MM.1S (cell line): ENCODE measurements around the gene ALDH8A1.

Source experiments
- DNase-seq: peaks from one replicate; pipeline ENCODE4 v3.0.0-alpha.2; 2015
- H2AFZ ChIP-seq: fragments of 300-600 bp; sonication (generic); 2 replicates; pipeline ENCODE4 v1.6.0; 2016; ENCODE audit warnings: antibody characterized with exemption, low read length
- H3F3A ChIP-seq: fragments of 300-600 bp; sonication (generic); 2 replicates; pipeline ENCODE4 v1.6.1; 2016; ENCODE audit warnings: mild to moderate bottlenecking, antibody characterized with exemption, low read length, moderate library complexity, mixed read lengths; ENCODE audit not compliant: insufficient read depth
- H3K27ac ChIP-seq: fragments of 300-600 bp; sonication (generic); 2 replicates; pipeline ENCODE4 v1.5.1; 2016; ENCODE audit warnings: mild to moderate bottlenecking, low read length
- H3K27me3 ChIP-seq: fragments of 300-600 bp; sonication (generic); replicated peaks from 2 replicates; pipeline ENCODE4 v1.6.0; 2016; ENCODE audit warnings: low read length; ENCODE audit not compliant: insufficient read depth
- H3K36me3 ChIP-seq: fragments of 300-600 bp; sonication (generic); replicated peaks from 2 replicates; pipeline ENCODE4 v1.6.1; 2016; ENCODE audit warnings: mild to moderate bottlenecking, low read length, mixed read lengths; ENCODE audit not compliant: insufficient read depth
- H3K4me1 ChIP-seq: fragments of 300-600 bp; sonication (generic); 2 replicates; pipeline ENCODE4 v1.6.1; 2016; ENCODE audit warnings: low read length, mixed read lengths
- H3K4me2 ChIP-seq: fragments of 300-600 bp; sonication (generic); 2 replicates; pipeline ENCODE4 v1.6.0; 2016; ENCODE audit warnings: low read depth, low read length
- H3K4me3 ChIP-seq: fragments of 300-600 bp; sonication (generic); 2 replicates; pipeline ENCODE4 v1.5.1; 2016; ENCODE audit warnings: low read length, mixed read lengths
- H3K79me2 ChIP-seq: fragments of 300-600 bp; sonication (generic); 2 replicates; pipeline ENCODE4 v1.6.1; 2016; ENCODE audit warnings: mixed run types, low read length, mixed read lengths
- H3K9ac ChIP-seq: fragments of 300-600 bp; sonication (generic); 2 replicates; pipeline ENCODE4 v1.6.1; 2016; ENCODE audit warnings: low read length, mixed read lengths
- H3K9me2 ChIP-seq: fragments of 300-600 bp; sonication (generic); replicated peaks from 2 replicates; pipeline ENCODE4 v1.6.1; 2016; ENCODE audit warnings: mild to moderate bottlenecking, low read length, mixed read lengths; ENCODE audit not compliant: insufficient read depth
- H3K9me3 ChIP-seq: fragments of 300-600 bp; sonication (generic); replicated peaks from 2 replicates; pipeline ENCODE4 v1.6.1; 2016; ENCODE audit warnings: mild to moderate bottlenecking, low read length, mixed read lengths; ENCODE audit not compliant: insufficient read depth
- H4K20me1 ChIP-seq: fragments of 300-600 bp; sonication (generic); 2 replicates; pipeline ENCODE4 v1.6.1; 2016; ENCODE audit warnings: mild to moderate bottlenecking, low read length, moderate library complexity, mixed read lengths; ENCODE audit not compliant: insufficient read depth
- EZH2 ChIP-seq: fragments of 300-600 bp; sonication (generic); optimal IDR thresholded peaks from 2 replicates; pipeline ENCODE3; 2017; ENCODE audit warnings: low read depth, mild to moderate bottlenecking, antibody characterized with exemption, low read length, mixed read lengths
- EZH2phosphoT487 ChIP-seq: fragments of 300-600 bp; sonication (generic); IDR thresholded peaks from 2 replicates; pipeline ENCODE4 v1.6.1; 2018; ENCODE audit warnings: antibody characterized with exemption, low read length
- TF ChIP-seq, protein P1 (sequence below): fragments of 300-600 bp; sonication (generic); IDR thresholded peaks from 2 replicates; pipeline ENCODE4 v1.5.1; 2016; ENCODE audit warnings: antibody characterized with exemption, low read length, mixed read lengths

ALDH8A1 gene

DNA sequence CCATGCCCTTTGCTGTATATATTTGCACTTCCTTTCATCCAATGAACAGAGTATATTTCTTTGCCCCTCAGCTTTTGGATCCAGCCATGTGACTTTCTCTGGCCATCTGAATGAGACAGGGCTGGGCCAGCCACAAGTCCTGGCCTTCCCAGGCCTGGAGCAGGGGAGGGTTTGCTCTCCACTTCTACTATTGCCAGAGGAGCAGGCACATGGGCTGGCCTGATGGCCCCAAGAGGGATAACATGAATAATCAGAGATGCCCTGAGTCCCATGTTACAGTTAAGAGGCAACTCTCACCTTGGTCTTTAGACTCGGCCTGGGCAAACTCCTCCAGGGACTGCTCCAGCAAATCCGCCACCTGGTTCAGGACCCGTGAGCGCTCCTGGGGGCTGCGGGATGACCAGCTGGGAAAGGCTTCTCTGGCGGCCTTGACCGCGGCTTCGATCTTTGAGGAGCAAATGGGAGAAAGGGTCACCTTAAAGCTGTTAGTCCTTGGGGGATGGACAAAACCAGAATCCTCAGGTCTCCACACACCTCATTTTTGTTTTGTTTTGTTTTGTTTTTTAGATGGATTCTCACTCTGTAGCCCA is 6.3 kb downstream of the ALDH8A1 start:
- no peak overlapping the region for H3K9ac ChIP-seq
- H3K27ac ChIP-seq, result no peak overlapping the region
- no peaks in the 10 kb centered on the region for H3K36me3 ChIP-seq
- H4K20me1 ChIP-seq, result no peaks in the 10 kb centered on the region
- H3K9me3 ChIP-seq, result no peaks in the 10 kb centered on the region
- TF ChIP-seq EZH2 (no peak), EZH2phosphoT487 (no peak)
- TF ChIP-seq, protein P1, sequence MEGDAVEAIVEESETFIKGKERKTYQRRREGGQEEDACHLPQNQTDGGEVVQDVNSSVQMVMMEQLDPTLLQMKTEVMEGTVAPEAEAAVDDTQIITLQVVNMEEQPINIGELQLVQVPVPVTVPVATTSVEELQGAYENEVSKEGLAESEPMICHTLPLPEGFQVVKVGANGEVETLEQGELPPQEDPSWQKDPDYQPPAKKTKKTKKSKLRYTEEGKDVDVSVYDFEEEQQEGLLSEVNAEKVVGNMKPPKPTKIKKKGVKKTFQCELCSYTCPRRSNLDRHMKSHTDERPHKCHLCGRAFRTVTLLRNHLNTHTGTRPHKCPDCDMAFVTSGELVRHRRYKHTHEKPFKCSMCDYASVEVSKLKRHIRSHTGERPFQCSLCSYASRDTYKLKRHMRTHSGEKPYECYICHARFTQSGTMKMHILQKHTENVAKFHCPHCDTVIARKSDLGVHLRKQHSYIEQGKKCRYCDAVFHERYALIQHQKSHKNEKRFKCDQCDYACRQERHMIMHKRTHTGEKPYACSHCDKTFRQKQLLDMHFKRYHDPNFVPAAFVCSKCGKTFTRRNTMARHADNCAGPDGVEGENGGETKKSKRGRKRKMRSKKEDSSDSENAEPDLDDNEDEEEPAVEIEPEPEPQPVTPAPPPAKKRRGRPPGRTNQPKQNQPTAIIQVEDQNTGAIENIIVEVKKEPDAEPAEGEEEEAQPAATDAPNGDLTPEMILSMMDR, result no peak
- no peak overlapping the region for H3K4me3 ChIP-seq
- no peaks in the 10 kb centered on the region for H3K79me2 ChIP-seq
- no peaks in the 10 kb centered on the region for H3K27me3 ChIP-seq
- H3F3A ChIP-seq, result no peaks in the 10 kb centered on the region
- no peak for DNase-seq
- H3K4me1 ChIP-seq, result no peaks in the 10 kb centered on the region
- H2AFZ ChIP-seq, result no peak overlapping the region
- H3K4me2 ChIP-seq, result no peak overlapping the region
- no peaks in the 10 kb centered on the region for H3K9me2 ChIP-seq

DNA sequence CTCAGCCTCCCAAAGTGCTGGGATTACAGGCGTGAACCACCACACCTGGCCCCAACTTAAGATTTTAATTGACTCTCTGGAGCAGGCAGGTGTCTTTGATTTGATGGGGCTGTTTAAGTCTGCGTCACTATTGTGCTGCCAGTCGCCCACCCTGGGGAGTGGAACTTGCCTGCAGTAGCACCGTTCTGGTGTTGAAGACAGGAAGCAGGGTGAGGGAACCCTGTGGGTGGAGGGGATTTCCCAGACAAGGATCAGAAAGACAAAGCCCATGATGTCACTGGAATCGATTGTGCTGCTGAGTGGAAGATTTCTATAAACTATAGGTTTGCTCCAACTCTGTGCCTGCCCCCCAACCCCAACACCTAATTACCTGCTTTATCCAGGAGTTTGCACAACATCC is 11.0 kb downstream of the ALDH8A1 start:
- H2AFZ ChIP-seq, result no peak overlapping the region
- TF ChIP-seq, protein P1, result no peak
- TF ChIP-seq EZH2phosphoT487 (no peak), EZH2 (no peak)
- H3K9me3 ChIP-seq, result no peaks in the 10 kb centered on the region
- no peaks in the 10 kb centered on the region for H3F3A ChIP-seq
- H3K79me2 ChIP-seq, result no peaks in the 10 kb centered on the region
- H3K9me2 ChIP-seq, result no peaks in the 10 kb centered on the region
- H3K4me1 ChIP-seq, result no peaks in the 10 kb centered on the region
- no peak overlapping the region for H3K9ac ChIP-seq
- H3K27me3 ChIP-seq, result no peaks in the 10 kb centered on the region
- no peaks in the 10 kb centered on the region for H4K20me1 ChIP-seq
- H3K4me2 ChIP-seq, result no peak overlapping the region
- no peak for DNase-seq
- H3K36me3 ChIP-seq, result no peaks in the 10 kb centered on the region
- H3K27ac ChIP-seq, result no peak overlapping the region
- H3K4me3 ChIP-seq, result no peak overlapping the region

DNA sequence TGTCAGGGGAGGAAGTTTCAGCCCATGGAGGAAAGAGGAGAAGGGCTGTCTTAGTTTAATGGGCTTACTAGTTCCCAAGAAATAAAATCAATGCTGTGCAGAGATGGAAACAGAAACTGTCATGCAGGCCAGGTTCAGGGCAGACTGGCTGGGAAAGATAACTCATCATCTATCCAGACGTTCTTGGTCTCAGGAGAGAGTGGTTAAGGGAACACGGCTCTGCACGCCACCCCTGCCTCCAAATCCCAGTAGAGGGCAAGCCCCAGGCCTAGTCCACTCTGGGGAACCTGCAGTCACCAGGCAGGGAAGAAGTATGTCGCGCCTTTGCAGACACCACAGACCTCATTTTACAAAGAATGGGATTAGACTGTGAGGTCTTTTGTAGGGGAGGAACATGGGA is 12.5 kb downstream of the ALDH8A1 start:
- Histone ChIP-seq H3K4me1 (no peaks in the 10 kb centered on the region), H3K9me3 (no peaks in the 10 kb centered on the region), H3K27ac (no peak overlapping the region), H3K4me3 (no peak overlapping the region), H3F3A (no peaks in the 10 kb centered on the region), H2AFZ (no peak overlapping the region), H4K20me1 (no peaks in the 10 kb centered on the region), H3K9ac (no peak overlapping the region), H3K4me2 (no peak overlapping the region), H3K79me2 (no peaks in the 10 kb centered on the region), H3K27me3 (no peaks in the 10 kb centered on the region), H3K36me3 (no peaks in the 10 kb centered on the region), H3K9me2 (no peaks in the 10 kb centered on the region)
- TF ChIP-seq, protein P1, result no peak
- no peak for TF ChIP-seq EZH2phosphoT487
- TF ChIP-seq EZH2, result no peak
- DNase-seq, result no peak
